Panc1 (cell line): Measurements from ENCODE around the gene PAX5. TPM values are rescaled to one million over a fixed set of nuclear protein-coding genes. Genes with fewer than 3 reads are reported as not detected.

Experiments used
- ATAC-seq: fragments of 200-7000 bp; cut with Tn5 transposase; 2 replicates; pipeline ENCODE4 v1.9.1; 2020; ENCODE audit warnings: mild to moderate bottlenecking, moderate library complexity
- BruUV-seq: library from RNA; stranded (reverse); fragments of 400-500 nt; replicated peaks from 2 replicates; lab custom pipeline; 2021; lab: Mats Ljungman, UMichigan
- CTCF ChIA-PET: fragments of 300-600 bp; sonication (Branson Sonifier 250); formaldehyde crosslinking; loops from one replicate; lab custom pipeline; 2022; ENCODE audit warnings: antibody characterized with exemption; lab: Charles Lee
- POLR2A ChIA-PET: fragments of 300-600 bp; sonication (Branson Sonifier 250); formaldehyde crosslinking; loops from one replicate; lab custom pipeline; 2022; ENCODE audit warnings: antibody characterized with exemption; lab: Charles Lee
- DNase-seq: peaks from one replicate; pipeline ENCODE4 v3.0.0-alpha.2; 2010; ENCODE audit warnings: low read depth, low spot score
- H3K27ac ChIP-seq: 2 replicates; pipeline ENCODE4 v1.5.1; 2011; ENCODE audit warnings: mild to moderate bottlenecking, low read length, inconsistent platforms
- H3K27me3 ChIP-seq: fragments of 200-500 bp; sonication (Bioruptor generic); 2 replicates; pipeline ENCODE4 v1.6.0; 2014; ENCODE audit warnings: low read length, inconsistent platforms; ENCODE audit not compliant: control insufficient read depth, insufficient read depth
- H3K36me3 ChIP-seq: fragments of 200-500 bp; sonication (Bioruptor generic); 2 replicates; pipeline ENCODE4 v1.5.1; 2014; ENCODE audit warnings: inconsistent platforms, mild to moderate bottlenecking, low read length, moderate library complexity; ENCODE audit not compliant: control insufficient read depth, insufficient read depth
- H3K4me1 ChIP-seq: 2 replicates; pipeline ENCODE4 v1.5.1; 2011; ENCODE audit warnings: inconsistent platforms, mild to moderate bottlenecking, low read length, moderate library complexity; ENCODE audit not compliant: control insufficient read depth, insufficient read depth
- H3K4me3 ChIP-seq, 2 experiments: 2 replicates each; pipeline ENCODE4 v1.5.1; 2011 to 2012; ENCODE audit warnings: low read depth in 2 of 2, low read length in 2 of 2, mild to moderate bottlenecking in 2 of 2, inconsistent platforms in 1 of 2, moderate library complexity in 1 of 2
- H3K9me3 ChIP-seq: fragments of 200-500 bp; sonication (Bioruptor generic); 2 replicates; pipeline ENCODE4 v1.5.1; 2014; ENCODE audit warnings: low read depth, mild to moderate bottlenecking, inconsistent platforms, low read length, moderate library complexity; ENCODE audit not compliant: control insufficient read depth, insufficient read depth
- REST ChIP-seq, 2 experiments: IDR thresholded peaks; 2 replicates each; pipeline ENCODE4 v1.6.1; 2011 to 2012; ENCODE audit warnings: low read depth in 2 of 2, control low read depth in 1 of 2, low read length in 1 of 2, mild to moderate bottlenecking in 1 of 2, moderate library complexity in 1 of 2; ENCODE audit not compliant: insufficient read depth in 1 of 2
- SIN3A ChIP-seq: IDR thresholded peaks from 2 replicates; pipeline ENCODE4 v1.6.1; 2012; ENCODE audit warnings: low read depth, mild to moderate bottlenecking, low read length, moderate library complexity, borderline replicate concordance; ENCODE audit not compliant: insufficient read depth
- TCF7L2 ChIP-seq: IDR thresholded peaks from 2 replicates; pipeline ENCODE4 v1.6.1; 2011; ENCODE audit warnings: mild to moderate bottlenecking, low read depth, low read length, inconsistent platforms
- in situ Hi-C: cut with HindIII; loops from 2 replicates; pipeline ENCODE4 v1.10.0; 2016; ENCODE audit warnings: low sequenced_read_pairs, low pct_unique_long_range_greater_than_20kb
- intact Hi-C: fragments of 100-400 bp; cut with micrococcal nuclease; formaldehyde crosslinking; loops from one replicate; pipeline ENCODE4 v1.10.0; 2022; ENCODE audit not compliant: unreplicated experiment
- total RNA-seq: library from RNA; stranded (reverse); gene quantifications from one replicate; pipeline ENCODE4 v1.2.1, GENCODE V29; 2021; ENCODE audit not compliant: unreplicated experiment
- TF ChIP-seq, protein P1 (sequence below): fragments of 450-650 bp; IDR thresholded peaks from 2 replicates; pipeline ENCODE4 v1.5.1; 2017; ENCODE audit warnings: mild to moderate bottlenecking

Gene PAX5
- total RNA-seq, 1 experiment from 2014 or later = 0.39 TPM

GRCh38 chr9:36992501-36993316, 41.4 kb downstream of the PAX5 start:
- Histone ChIP-seq H3K9me3 (peaks cover 5% of the 10 kb centered on the region; the same call in 1 of the 2 replicates), H3K4me3 (no peak overlapping the region), H3K4me1 (peaks cover 4% of the 10 kb centered on the region), H3K27me3 (no peaks in the 10 kb centered on the region; the same call in 1 of the 2 replicates), H3K27ac (no peak overlapping the region), H3K36me3 (no peaks in the 10 kb centered on the region)
- DNase-seq (no peak), ATAC-seq (no peak)
- ChIA-PET POLR2A (interaction anchor here (0.5 kb wide), 1 partner anchor 408 kb away, joined by 4 read pairs; no protein-coding TSS in a partner anchor), CTCF (interaction anchor here (0.7 to 3.6 kb wide), 3 partner anchors 120 to 453 kb away, joined by 3 to 22 read pairs (median 4); no protein-coding TSS in a partner anchor)
- TF ChIP-seq TCF7L2 = no peak
- BruUV-seq = no TSS peak
- in situ Hi-C loops (no loop called here), intact Hi-C loops (loop anchor here (10.0 kb wide), 4 partner anchors 72 to 272 kb away; partner anchors contain the start of gene ZCCHC7)

- Histone ChIP-seq H3K27me3 (peaks cover 6% of the 10 kb centered on the region), H3K4me3 (no peak overlapping the region), H3K27ac (no peak overlapping the region), H3K36me3 (no peaks in the 10 kb centered on the region), H3K9me3 (peaks cover 5% of the 10 kb centered on the region; the same call in 1 of the 2 replicates), H3K4me1 (peaks cover 4% of the 10 kb centered on the region)
- ChIA-PET CTCF (interaction anchor here (0.6 to 3.6 kb wide), 4 partner anchors 119 to 454 kb away, joined by 3 to 22 read pairs (median 4); no protein-coding TSS in a partner anchor), POLR2A (interaction anchor here (0.8 kb wide), 1 partner anchor 119 kb away, joined by 3 read pairs; no protein-coding TSS in a partner anchor)
- in situ Hi-C loops (no loop called here), intact Hi-C loops (loop anchor here (1.0 to 10.0 kb wide), 5 partner anchors 73 to 273 kb away; partner anchors contain the start of gene ZCCHC7)
- TF ChIP-seq, protein P1, sequence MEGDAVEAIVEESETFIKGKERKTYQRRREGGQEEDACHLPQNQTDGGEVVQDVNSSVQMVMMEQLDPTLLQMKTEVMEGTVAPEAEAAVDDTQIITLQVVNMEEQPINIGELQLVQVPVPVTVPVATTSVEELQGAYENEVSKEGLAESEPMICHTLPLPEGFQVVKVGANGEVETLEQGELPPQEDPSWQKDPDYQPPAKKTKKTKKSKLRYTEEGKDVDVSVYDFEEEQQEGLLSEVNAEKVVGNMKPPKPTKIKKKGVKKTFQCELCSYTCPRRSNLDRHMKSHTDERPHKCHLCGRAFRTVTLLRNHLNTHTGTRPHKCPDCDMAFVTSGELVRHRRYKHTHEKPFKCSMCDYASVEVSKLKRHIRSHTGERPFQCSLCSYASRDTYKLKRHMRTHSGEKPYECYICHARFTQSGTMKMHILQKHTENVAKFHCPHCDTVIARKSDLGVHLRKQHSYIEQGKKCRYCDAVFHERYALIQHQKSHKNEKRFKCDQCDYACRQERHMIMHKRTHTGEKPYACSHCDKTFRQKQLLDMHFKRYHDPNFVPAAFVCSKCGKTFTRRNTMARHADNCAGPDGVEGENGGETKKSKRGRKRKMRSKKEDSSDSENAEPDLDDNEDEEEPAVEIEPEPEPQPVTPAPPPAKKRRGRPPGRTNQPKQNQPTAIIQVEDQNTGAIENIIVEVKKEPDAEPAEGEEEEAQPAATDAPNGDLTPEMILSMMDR = no peak
- TF ChIP-seq TCF7L2 (no peak), REST (IDR thresholded peaks at IDR 0.05; ENCODE audit: insufficient read depth in 1 of 2, low read depth in 2 of 2, low read length in 1 of 2) (peak in 1 of 2 experiments; percentile 81; a peak in 1 of 4 replicates), SIN3A (no peak)
- BruUV-seq = no TSS peak
- ATAC-seq = peak; percentile 70
- DNase-seq = peak; percentile 47
These were observed 42.4 kb downstream of the PAX5 start for GRCh38 chr9:36991516-36992134.
